Left ventricle myocardium superior (tissue), 1 donor: Measurements from ENCODE around the gene PRR16. TPM values are rescaled to one million over a fixed set of nuclear protein-coding genes. Genes with fewer than 3 reads are reported as not detected.
"Not testable (repeated sequence)": the region's sequence is repeated elsewhere in the genome, so short reads cannot be mapped to it uniquely, and the experiment has no call there.

Experiments used
- ATAC-seq: fragments of 200-7000 bp; cut with Tn5 transposase; one replicate; pipeline ENCODE4 v1.9.1; 2020; ENCODE audit warnings: mild to moderate bottlenecking, moderate library complexity
- DNase-seq: peaks from one replicate; pipeline ENCODE4 v3.0.0-alpha.2; 2020
- intact Hi-C: fragments of 100-400 bp; cut with micrococcal nuclease; formaldehyde crosslinking; loops from one replicate; pipeline ENCODE4 v1.11.0; 2022
- total RNA-seq: library from RNA; stranded (reverse); fragmentation: NEBNext Ultra II Directional; extraction: Animal tissue kit (Norgen Biotek cat#: 25700); gene quantifications from one replicate; pipeline ENCODE4 v1.2.1, GENCODE V29; 2021
- donor health status: DM: no; HTN: yes; CAD: no; lungs with severe emphysema.

The PRR16 gene
- total RNA-seq, 1 donor from 2014 or later, result 12.9 TPM

GRCh38 chr5:120690621-120691407, 226.7 kb downstream of the PRR16 start:
- ATAC-seq (no peak), DNase-seq (no peak)
- intact Hi-C loops, result no loop called here

GRCh38 chr5:120692325-120692724, 228.2 kb downstream of the PRR16 start:
- intact Hi-C loops, result no loop called here
- ATAC-seq, result no peak
- DNase-seq, result no peak

GRCh38 chr5:120695368-120695880, 231.3 kb downstream of the PRR16 start:
- ATAC-seq, result no peak
- DNase-seq, result no peak
- intact Hi-C loops, result no loop called here

- intact Hi-C loops, result no loop called here
- DNase-seq, result no peak
- no peak for ATAC-seq
Observed at GRCh38 chr5:120697147-120697546, 233.0 kb downstream of the PRR16 start.

- ATAC-seq, intact Hi-C loops, DNase-seq: not testable (repeated sequence)
Observed at GRCh38 chr5:120697670-120698327, 233.7 kb downstream of the PRR16 start.

- intact Hi-C loops, DNase-seq, ATAC-seq: not testable (repeated sequence)
Observed at GRCh38 chr5:120700653-120701052, 236.6 kb downstream of the PRR16 start.

- ATAC-seq, intact Hi-C loops, DNase-seq: not testable (repeated sequence)
Observed at GRCh38 chr5:120702817-120703538, 238.9 kb downstream of the PRR16 start.

GRCh38 chr5:120703918-120704587, 240.0 kb downstream of the PRR16 start:
- no peak for DNase-seq
- no peak for ATAC-seq
- intact Hi-C loops, result no loop called here

GRCh38 chr5:120706877-120707276, 242.8 kb downstream of the PRR16 start:
- intact Hi-C loops, result no loop called here
- ATAC-seq (no peak), DNase-seq (no peak)

GRCh38 chr5:120717381-120717780, 253.3 kb downstream of the PRR16 start:
- no peak for ATAC-seq
- intact Hi-C loops, result no loop called here
- no peak for DNase-seq

- ATAC-seq, result no peak
- no peak for DNase-seq
- intact Hi-C loops, result no loop called here
Observed at GRCh38 chr5:120730214-120730613, 266.1 kb downstream of the PRR16 start.

- intact Hi-C loops, result no loop called here
- no peak for ATAC-seq
- DNase-seq, result peak; percentile 13
Observed at GRCh38 chr5:120734033-120734432, 269.9 kb downstream of the PRR16 start.

- ATAC-seq, result no peak
- intact Hi-C loops, result no loop called here
- no peak for DNase-seq
Observed at GRCh38 chr5:120735076-120735475, 271.0 kb downstream of the PRR16 start.
